Endodermal cell (in vitro differentiated cells): ENCODE data around the gene CCDC91. TPM values are rescaled to one million over a fixed set of nuclear protein-coding genes. Genes with fewer than 3 reads are reported as not detected.

Experiments used
- DNase-seq: peaks from one replicate; pipeline ENCODE4 v3.0.0-alpha.2; 2017
- H3K27ac ChIP-seq: 2 replicates; pipeline ENCODE4 v1.5.1; 2013; ENCODE audit warnings: mild to moderate bottlenecking, low read depth, low read length, moderate library complexity
- H3K27me3 ChIP-seq: 2 replicates; pipeline ENCODE4 v1.6.1; 2013; ENCODE audit warnings: mild to moderate bottlenecking, low read length, moderate library complexity; ENCODE audit not compliant: insufficient read depth, control insufficient read depth, poor library complexity, severe bottlenecking
- H3K36me3 ChIP-seq: 2 replicates; pipeline ENCODE4 v1.7.0; 2013; ENCODE audit warnings: mild to moderate bottlenecking, low read length, moderate library complexity; ENCODE audit not compliant: control insufficient read depth, insufficient read depth
- H3K4me1 ChIP-seq: one replicate; pipeline ENCODE4 v1.7.0; 2013; ENCODE audit warnings: low read length; ENCODE audit not compliant: control insufficient read depth, insufficient read depth
- H3K4me3 ChIP-seq: 2 replicates; pipeline ENCODE4 v1.5.1; 2013; ENCODE audit warnings: mild to moderate bottlenecking, low read length, moderate library complexity
- H3K9ac ChIP-seq: 2 replicates; pipeline ENCODE4 v1.6.1; 2013; ENCODE audit warnings: mild to moderate bottlenecking, low read length, moderate library complexity; ENCODE audit not compliant: poor library complexity, severe bottlenecking; ENCODE audit errors: extremely low read depth
- H3K9me3 ChIP-seq: 2 replicates; pipeline ENCODE4 v1.6.1; 2013; ENCODE audit warnings: mild to moderate bottlenecking, low read length, moderate library complexity; ENCODE audit not compliant: control insufficient read depth
- H3K27ac Mint-ChIP-seq: 2 replicates; pipeline ENCODE4 v1.8.0; 2020; ENCODE audit warnings: mixed read lengths
- H3K27me3 Mint-ChIP-seq: 2 replicates; pipeline ENCODE4 v1.8.0; 2021; ENCODE audit warnings: mild to moderate bottlenecking, mixed read lengths; ENCODE audit not compliant: insufficient read depth
- H3K36me3 Mint-ChIP-seq: 2 replicates; pipeline ENCODE4 v1.8.0; 2020; ENCODE audit warnings: low read depth, mixed read lengths
- H3K4me1 Mint-ChIP-seq: 2 replicates; pipeline ENCODE4 v1.8.0; 2020; ENCODE audit warnings: mixed read lengths
- H3K4me3 Mint-ChIP-seq: 2 replicates; pipeline ENCODE4 v1.8.0; 2020; ENCODE audit warnings: mild to moderate bottlenecking, moderate library complexity, mixed read lengths
- H3K9me3 Mint-ChIP-seq: 2 replicates; pipeline ENCODE4 v1.8.0; 2020; ENCODE audit warnings: mild to moderate bottlenecking, mixed read lengths
- WGBS, 2 experiments: methylation state at CpG; one replicate each; pipeline versions ENCODE4 v1.1.5 to v1.1.7; 2013; ENCODE audit warnings: missing lambda C conversion rate in 2 of 2, mixed read lengths in 1 of 2; ENCODE audit not compliant: insufficient coverage in 1 of 2, insufficient read length in 1 of 2; 5-methylcytosine and 5-hydroxymethylcytosine counted together
- total RNA-seq, 2 donors: library from RNA; stranded (reverse); fragmentation: NEBNext Ultra II Directional in 1 of 2; extraction: Animal tissue kit (Norgen Biotek cat#: 25700) in 1 of 2; gene quantifications; 2 replicates in 1 of 2; 3 replicates in 1 of 2; pipeline ENCODE4 v1.2.1, GENCODE V29; 2021
- TF ChIP-seq, protein P1 (sequence below): fragments of 200-600 bp; sonication (generic); conservative IDR thresholded peaks from 2 replicates; pipeline ENCODE4 v1.5.0; 2021; ENCODE audit warnings: antibody characterized with exemption, mild to moderate bottlenecking

The CCDC91 gene
- total RNA-seq, 2 donors from 2014 or later: 25.3 to 45.7 TPM

GRCh38 chr12:28268608-28269229 is 78.5 kb downstream of the CCDC91 start:
- H3K9ac ChIP-seq: no peak overlapping the region
- Mint-ChIP-seq H3K4me1 (no peaks in the 10 kb centered on the region), H3K9me3 (peaks cover 24% of the 10 kb centered on the region), H3K27me3 (no peaks in the 10 kb centered on the region), H3K4me3 (no peak overlapping the region), H3K36me3 (peaks cover 36% of the 10 kb centered on the region), H3K27ac (no peak overlapping the region)
- no peak overlapping the region for H3K4me3 ChIP-seq
- H3K36me3 ChIP-seq: no peaks in the 10 kb centered on the region
- H3K27ac ChIP-seq: no peak overlapping the region
- DNase-seq: no peak
- no peaks in the 10 kb centered on the region for H3K27me3 ChIP-seq
- TF ChIP-seq, protein P1, sequence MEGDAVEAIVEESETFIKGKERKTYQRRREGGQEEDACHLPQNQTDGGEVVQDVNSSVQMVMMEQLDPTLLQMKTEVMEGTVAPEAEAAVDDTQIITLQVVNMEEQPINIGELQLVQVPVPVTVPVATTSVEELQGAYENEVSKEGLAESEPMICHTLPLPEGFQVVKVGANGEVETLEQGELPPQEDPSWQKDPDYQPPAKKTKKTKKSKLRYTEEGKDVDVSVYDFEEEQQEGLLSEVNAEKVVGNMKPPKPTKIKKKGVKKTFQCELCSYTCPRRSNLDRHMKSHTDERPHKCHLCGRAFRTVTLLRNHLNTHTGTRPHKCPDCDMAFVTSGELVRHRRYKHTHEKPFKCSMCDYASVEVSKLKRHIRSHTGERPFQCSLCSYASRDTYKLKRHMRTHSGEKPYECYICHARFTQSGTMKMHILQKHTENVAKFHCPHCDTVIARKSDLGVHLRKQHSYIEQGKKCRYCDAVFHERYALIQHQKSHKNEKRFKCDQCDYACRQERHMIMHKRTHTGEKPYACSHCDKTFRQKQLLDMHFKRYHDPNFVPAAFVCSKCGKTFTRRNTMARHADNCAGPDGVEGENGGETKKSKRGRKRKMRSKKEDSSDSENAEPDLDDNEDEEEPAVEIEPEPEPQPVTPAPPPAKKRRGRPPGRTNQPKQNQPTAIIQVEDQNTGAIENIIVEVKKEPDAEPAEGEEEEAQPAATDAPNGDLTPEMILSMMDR: no peak
- 91 to 100% methylated on average over 2 to 3 of the region's 3 CpGs for whole genome bisulfite sequencing, 2 experiments
- H3K4me1 ChIP-seq: no peaks in the 10 kb centered on the region
- peaks cover 10% of the 10 kb centered on the region for H3K9me3 ChIP-seq

DNA sequence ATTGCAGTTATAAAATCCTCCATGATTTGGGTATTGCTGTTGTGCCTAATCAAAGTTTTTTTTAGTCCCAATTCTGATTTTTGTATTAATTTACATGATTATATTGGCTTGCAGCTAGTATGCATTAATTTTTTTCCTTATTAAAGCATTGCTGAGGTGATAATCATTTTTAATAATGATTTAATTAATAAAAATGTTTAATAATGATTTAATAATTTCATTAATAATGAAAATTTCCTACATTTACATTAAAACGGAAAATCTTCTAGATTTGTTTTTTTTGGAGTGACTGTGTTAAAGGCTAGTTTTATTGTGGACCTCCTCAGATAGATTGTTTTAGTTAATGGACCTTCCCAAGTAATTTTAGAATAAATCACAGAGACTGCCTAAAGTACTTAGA is 79.6 kb downstream of the CCDC91 start:
- Mint-ChIP-seq H3K4me3 (no peak overlapping the region), H3K27me3 (no peaks in the 10 kb centered on the region), H3K27ac (no peak overlapping the region), H3K9me3 (peaks cover 28% of the 10 kb centered on the region), H3K4me1 (no peaks in the 10 kb centered on the region), H3K36me3 (peaks cover 39% of the 10 kb centered on the region)
- no CpG with 5 or more reads among the region's 1 CpG for WGBS, 2 experiments
- no peak overlapping the region for H3K4me3 ChIP-seq
- no peaks in the 10 kb centered on the region for H3K4me1 ChIP-seq
- H3K36me3 ChIP-seq: no peaks in the 10 kb centered on the region
- no peaks in the 10 kb centered on the region for H3K27me3 ChIP-seq
- DNase-seq: no peak
- TF ChIP-seq, protein P1: no peak
- H3K27ac ChIP-seq: no peak overlapping the region
- no peak overlapping the region for H3K9ac ChIP-seq
- H3K9me3 ChIP-seq: peaks cover 10% of the 10 kb centered on the region

GRCh38 chr12:28278499-28278898 is 88.2 kb downstream of the CCDC91 start:
- Mint-ChIP-seq H3K36me3 (peaks cover 13% of the 10 kb centered on the region), H3K4me3 (no peak overlapping the region), H3K27ac (no peak overlapping the region), H3K4me1 (no peaks in the 10 kb centered on the region), H3K27me3 (no peaks in the 10 kb centered on the region), H3K9me3 (peaks cover 12% of the 10 kb centered on the region)
- DNase-seq: no peak
- Histone ChIP-seq H3K27ac (no peak overlapping the region), H3K4me3 (no peak overlapping the region), H3K4me1 (no peaks in the 10 kb centered on the region), H3K27me3 (no peaks in the 10 kb centered on the region), H3K9ac (no peak overlapping the region), H3K36me3 (no peaks in the 10 kb centered on the region), H3K9me3 (no peaks in the 10 kb centered on the region)
- 77% methylated on average over 1 of the region's 1 CpG; no CpG with 5 or more reads in 1 of the 2 experiments for WGBS, 2 experiments
- TF ChIP-seq, protein P1: no peak
